Fibroblast of pulmonary artery (primary cell): ENCODE results near the gene NFATC1.

Source experiments
- DNase-seq: peaks from one replicate; pipeline ENCODE4 v3.0.0-alpha.2; 2010; ENCODE audit warnings: low read depth
- H3K4me3 ChIP-seq: replicated peaks from 2 replicates; pipeline ENCODE4 v1.5.1; 2011; ENCODE audit warnings: low read depth, mild to moderate bottlenecking, control low read depth, low read length, moderate library complexity
- CTCF ChIP-seq: IDR thresholded peaks from 2 replicates; pipeline ENCODE4 v1.5.1; 2011; ENCODE audit warnings: mild to moderate bottlenecking, control low read depth, low read length, inconsistent platforms; ENCODE audit errors: missing control alignments

The NFATC1 gene

DNA sequence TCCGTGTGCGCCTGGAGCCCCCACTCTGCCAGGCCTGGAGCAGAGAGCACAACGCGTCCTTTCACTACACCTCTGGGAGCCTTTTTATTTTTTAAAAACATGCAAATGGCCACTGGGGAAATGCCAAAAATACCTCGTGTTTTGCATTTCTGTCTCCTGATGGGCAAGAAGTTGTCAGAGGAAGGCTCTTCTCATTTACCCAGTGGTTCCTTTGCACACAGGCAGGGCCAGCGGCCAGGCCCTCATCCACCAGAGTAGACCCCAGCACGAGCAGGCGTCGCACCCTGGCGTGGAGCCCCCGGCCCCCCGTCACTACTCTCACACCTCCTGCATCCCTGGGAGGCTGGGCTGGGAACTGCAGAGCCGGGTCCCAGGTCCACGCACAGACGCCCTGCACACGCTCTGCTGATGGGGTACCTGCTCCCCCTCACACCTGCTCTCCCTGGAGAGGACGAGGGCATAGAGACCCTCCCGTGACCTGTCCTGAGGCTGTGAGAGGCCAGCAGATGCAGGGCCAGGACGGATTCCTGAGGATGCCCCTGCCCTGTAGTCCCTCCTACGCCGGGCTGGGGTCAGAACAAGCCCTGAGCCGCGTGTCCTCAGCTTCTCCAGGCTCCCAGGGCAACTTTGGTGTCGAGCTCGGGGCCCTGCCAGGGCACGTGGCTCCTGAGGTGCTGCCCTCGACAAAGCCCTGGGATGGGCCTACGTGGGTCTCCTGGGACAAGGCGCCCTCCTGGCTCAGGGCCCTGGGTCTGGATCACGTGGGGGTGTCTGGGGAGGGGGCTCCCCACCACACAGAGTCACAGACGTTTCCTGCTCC lies 65.0 kb downstream of the NFATC1 start:
- no peak for TF ChIP-seq CTCF
- DNase-seq, result no peak

DNA sequence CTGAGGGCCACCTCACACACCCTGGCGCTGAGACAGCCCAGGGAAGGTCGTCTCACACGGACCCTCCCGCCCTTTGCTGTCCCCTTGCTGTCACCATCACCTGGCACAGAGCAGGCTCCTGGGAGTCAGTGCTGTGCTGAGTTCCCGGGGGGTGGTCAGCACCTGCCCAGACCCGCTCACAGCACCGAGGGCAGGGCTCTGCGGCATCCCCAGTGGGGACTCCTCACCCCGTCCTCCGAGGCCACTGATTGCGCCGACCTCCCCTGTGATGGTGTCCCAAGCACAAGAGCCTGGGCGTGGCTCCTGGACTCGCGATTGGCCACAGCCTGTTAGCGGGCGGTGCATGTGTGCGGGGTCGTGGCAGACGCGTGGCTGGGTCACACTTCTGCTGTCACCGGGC lies 65.9 kb downstream of the NFATC1 start:
- H3K4me3 ChIP-seq, result no peak overlapping the region
- TF ChIP-seq CTCF, result no peak
- DNase-seq, result no peak

More for the DNA sequence above, 65.0 kb downstream of the NFATC1 start:
- H3K4me3 ChIP-seq, result no peak overlapping the region

DNA sequence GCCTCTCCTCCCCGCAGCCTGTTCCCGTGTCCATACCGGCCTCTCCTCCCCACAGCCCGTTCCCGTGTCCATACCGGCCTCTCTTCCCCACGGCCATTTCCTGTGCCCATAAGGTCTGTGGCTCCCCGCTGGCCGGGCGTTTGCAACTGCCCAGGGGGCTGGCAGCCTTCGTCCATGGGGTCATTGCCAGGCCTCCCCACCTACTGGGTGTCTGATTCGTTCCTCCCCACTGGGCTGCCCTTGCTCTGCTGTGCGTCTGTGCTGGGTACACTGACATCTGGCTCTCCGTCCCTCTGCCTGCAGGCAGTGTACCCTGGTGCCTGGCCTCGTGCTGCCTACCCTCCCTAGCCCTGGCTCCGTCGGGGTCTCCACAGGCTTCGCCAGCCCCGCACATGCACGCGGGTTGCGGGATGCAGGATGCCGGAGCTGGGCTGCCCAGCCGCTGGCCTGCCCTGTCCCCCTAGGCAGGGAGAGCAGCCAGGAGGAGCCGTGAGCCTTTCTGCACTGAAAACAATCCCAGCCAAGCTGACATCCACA lies 67.8 kb downstream of the NFATC1 start:
- no peak overlapping the region for H3K4me3 ChIP-seq
- DNase-seq, result no peak
- no peak for TF ChIP-seq CTCF

DNA sequence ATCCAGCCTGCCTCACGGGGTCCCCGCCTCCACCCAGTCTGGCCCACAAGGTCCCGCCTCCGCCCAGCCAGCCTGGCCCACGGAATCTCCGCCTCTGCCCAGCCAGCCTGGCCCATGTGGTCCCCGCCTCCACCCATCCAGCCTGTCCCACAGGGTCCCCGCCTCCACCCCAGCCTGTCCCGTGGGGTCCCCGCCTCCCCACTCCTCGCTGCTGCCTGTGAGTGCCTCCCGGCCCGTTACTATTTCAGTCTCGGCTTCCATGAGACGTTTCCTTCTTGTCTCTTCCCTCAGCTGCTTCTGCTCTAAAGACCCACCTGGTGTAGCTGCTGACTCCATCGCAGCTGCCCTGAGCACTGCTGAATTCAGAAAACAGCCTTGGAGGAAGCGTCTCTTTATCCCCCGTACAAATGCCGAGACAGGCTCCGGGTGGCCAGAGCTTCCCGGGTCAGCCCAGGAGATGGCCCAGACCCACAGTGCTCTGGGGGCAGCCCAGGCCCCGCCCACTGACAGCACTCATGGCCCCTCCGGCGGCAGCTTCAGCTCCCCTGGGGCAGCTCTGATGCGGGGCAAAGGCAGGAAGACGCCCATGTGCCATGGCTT lies 69.8 kb downstream of the NFATC1 start:
- no peak for DNase-seq
- no peak overlapping the region for H3K4me3 ChIP-seq
- no peak for TF ChIP-seq CTCF

DNA sequence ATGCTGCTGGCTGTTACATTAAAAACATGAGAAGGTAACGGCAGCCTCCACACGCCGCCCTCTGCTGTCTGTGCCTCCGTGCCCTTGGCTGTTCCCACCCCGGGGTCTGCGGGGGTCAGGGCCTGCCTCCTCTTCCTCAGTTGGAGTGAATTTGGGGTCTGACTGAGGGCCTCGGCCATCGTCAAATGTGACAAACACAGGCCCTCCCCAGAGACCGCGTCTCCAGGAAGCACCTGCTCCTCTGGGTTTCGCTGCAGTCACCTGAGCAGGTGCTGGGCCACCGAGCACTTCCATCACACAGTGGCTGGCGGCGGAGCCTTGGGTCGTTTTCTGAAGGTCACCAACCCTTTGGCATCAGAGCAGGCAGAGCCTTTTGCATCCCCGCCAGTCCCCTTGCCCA lies 70.9 kb downstream of the NFATC1 start:
- no peak for DNase-seq
- H3K4me3 ChIP-seq, result no peak overlapping the region
- no peak for TF ChIP-seq CTCF

GRCh38 chr18:79467126-79467525 lies 71.4 kb downstream of the NFATC1 start:
- H3K4me3 ChIP-seq, result no peak overlapping the region
- no peak for DNase-seq
- no peak for TF ChIP-seq CTCF
